Stimulated activated effector memory CD8-positive, alpha-beta T cell treated with anti-CD3 and anti-CD28 coated beads, Interleukin-12 subunit alpha, Interleukin-12 subunit beta, amount 100 ng/mL, for 72 hours (primary cell): ENCODE data around the gene PDGFC.
"Not testable (repeated sequence)": the region's sequence is repeated elsewhere in the genome, so short reads cannot be mapped to it uniquely, and the experiment has no call there.

ENCODE experiments used
- ATAC-seq: fragments of 150-1000 bp; cut with Tn5 transposase; 2 replicates; pipeline ENCODE4 v1.10.0; 2021
- DNase-seq, 2 donors: peaks; one replicate each; pipeline ENCODE4 v3.0.0; 2021 to 2022; ENCODE audit warnings: low spot score in 2 of 2
- H3K27ac Mint-ChIP-seq: one replicate; pipeline ENCODE4 v1.8.0; 2022; ENCODE audit warnings: mild to moderate bottlenecking, mixed read lengths
- H3K36me3 Mint-ChIP-seq: one replicate; pipeline ENCODE4 v1.8.0; 2022; ENCODE audit warnings: mild to moderate bottlenecking, mixed read lengths
- H3K4me1 Mint-ChIP-seq: one replicate; pipeline ENCODE4 v1.8.0; 2022; ENCODE audit warnings: mixed read lengths
- H3K4me3 Mint-ChIP-seq: one replicate; pipeline ENCODE4 v1.8.0; 2022; ENCODE audit warnings: mild to moderate bottlenecking, mixed read lengths
- H3K9me3 Mint-ChIP-seq: one replicate; pipeline ENCODE4 v1.8.0; 2022; ENCODE audit warnings: mixed read lengths

PDGFC gene

DNA sequence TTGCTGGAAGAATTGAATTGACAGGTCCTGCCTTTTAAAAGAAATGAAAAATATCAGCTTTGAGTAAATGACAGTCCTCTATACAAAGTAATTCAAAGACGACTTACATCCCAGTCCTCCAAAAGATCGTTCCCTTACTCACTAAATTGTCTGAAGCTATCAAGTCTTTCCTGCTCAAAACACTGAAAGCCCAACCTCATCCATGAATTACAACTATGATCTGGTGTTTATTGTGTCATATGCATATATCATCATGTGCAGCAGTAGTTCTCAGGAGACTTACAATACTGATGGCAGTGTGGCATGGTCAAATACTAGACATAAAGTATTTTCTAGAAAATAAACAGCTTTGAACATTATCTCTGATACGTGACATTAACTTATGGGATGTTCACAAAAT lies 97.8 kb downstream of the PDGFC start:
- no peak for ATAC-seq

DNA sequence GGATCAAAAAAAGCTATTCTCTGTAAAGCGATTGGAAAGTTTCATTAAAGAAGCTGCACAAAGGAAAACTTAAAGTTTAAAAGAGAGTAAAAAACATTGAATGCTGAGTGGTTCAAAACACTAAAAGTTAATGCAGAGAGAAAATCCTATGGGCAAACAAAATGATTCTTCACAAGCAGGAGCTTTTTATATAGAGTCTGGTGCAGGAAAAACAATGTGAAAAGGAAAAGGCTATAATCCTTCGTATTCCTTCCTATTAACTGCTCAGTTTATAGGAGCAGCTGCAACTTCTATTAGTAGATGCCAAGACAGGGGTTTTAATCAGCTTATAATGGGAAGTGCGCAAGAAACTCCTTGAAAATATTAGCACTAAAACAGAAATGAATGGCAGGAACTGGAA lies 100.7 kb downstream of the PDGFC start:
- H3K36me3 Mint-ChIP-seq, result no peaks in the 10 kb centered on the region
- no peaks in the 10 kb centered on the region for H3K4me1 Mint-ChIP-seq
- DNase-seq, result no peak
- no peak overlapping the region for H3K4me3 Mint-ChIP-seq
- no peak for ATAC-seq
- peaks cover 6% of the 10 kb centered on the region for H3K9me3 Mint-ChIP-seq
- no peak overlapping the region for H3K27ac Mint-ChIP-seq

More for the DNA sequence above, 97.8 kb downstream of the PDGFC start:
- Mint-ChIP-seq H3K4me1 (no peaks in the 10 kb centered on the region), H3K36me3 (no peaks in the 10 kb centered on the region), H3K27ac (no peak overlapping the region), H3K4me3 (no peak overlapping the region), H3K9me3 (peaks cover 9% of the 10 kb centered on the region)
- no peak for DNase-seq

DNA sequence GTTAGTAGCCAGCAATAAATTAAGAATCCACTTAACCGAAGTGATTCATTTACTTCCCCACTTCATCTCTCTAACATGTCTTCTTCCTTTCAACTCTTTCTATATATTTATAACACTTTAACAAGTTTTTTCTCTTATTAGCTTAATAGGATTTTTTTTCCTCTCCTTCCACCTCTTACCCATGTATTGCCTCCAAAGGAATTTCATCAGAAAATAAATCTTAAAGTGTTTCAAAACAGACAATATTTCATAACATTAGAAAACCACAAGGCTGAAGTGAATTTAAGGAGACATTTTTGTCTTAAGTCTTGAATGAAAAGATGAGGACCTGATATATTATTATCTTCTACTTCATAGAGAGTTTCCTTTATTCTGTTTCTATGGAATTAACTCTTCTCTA lies 101.5 kb downstream of the PDGFC start:
- DNase-seq, result no peak
- Mint-ChIP-seq H3K27ac (no peak overlapping the region), H3K36me3 (no peaks in the 10 kb centered on the region), H3K4me3 (no peak overlapping the region), H3K9me3 (peaks cover 6% of the 10 kb centered on the region), H3K4me1 (no peaks in the 10 kb centered on the region)
- ATAC-seq, result no peak

DNA sequence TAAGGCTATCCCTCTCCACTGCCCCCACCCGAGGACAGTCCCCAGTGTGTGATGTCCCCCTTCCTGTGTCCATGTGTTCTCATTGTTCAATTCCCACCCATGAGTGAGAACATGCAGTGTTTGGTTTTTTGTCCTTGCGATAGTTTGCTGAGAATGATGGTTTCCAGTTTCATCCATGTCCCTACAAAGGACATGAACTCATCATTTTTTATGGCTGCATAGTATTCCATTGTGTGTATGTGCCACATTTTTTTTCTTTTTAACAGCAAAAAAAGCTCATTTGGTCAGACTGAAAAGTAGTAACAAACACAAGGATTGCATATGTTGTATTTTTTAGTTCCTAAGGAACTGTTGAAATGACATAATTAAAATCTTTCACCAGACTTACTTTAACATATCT lies 105.5 kb downstream of the PDGFC start:
- H3K4me3 Mint-ChIP-seq, H3K27ac Mint-ChIP-seq, H3K9me3 Mint-ChIP-seq, H3K4me1 Mint-ChIP-seq, DNase-seq, ATAC-seq, H3K36me3 Mint-ChIP-seq: not testable (repeated sequence)

DNA sequence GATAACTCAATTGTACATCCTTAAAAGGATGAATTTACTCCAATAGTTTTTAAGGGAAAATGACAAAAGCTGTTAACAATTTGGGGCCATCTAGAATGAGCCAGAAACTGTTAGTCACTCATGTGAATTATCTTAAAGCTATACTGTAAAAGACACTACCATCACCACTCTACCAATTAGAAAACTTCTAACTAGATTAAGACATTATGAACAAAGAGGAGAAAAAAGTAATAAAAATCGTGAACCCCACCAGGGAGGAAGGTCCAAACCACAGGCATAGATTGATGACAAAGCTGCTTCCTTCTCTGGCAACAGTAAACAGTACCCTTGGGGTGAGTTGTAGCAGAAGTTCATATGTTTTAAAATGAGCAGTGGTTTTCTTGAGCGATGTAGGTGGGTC lies 106.1 kb downstream of the PDGFC start:
- H3K9me3 Mint-ChIP-seq, result peaks cover 3% of the 10 kb centered on the region
- ATAC-seq, result no peak
- no peak overlapping the region for H3K27ac Mint-ChIP-seq

DNA sequence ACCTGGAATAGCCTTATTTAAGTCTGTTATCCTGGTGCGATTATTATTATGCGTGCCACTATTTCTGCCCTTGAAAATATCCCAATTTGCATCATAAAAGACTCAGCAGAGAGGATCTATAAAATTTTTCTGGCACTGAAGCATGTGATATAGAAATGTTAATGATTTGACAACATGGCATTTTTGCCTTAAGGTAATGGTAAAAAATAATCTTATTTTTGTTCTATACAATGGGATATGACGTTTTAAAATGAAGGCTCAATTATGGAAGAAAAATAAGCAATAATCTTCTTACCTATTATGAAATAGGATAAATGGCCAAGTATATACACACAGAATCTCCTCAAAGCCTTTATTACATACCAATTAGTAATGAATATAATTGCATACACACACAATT lies 113.5 kb downstream of the PDGFC start:
- Mint-ChIP-seq H3K4me1 (no peaks in the 10 kb centered on the region), H3K4me3 (no peak overlapping the region), H3K9me3 (peaks cover 4% of the 10 kb centered on the region), H3K27ac (no peak overlapping the region), H3K36me3 (no peaks in the 10 kb centered on the region)
- ATAC-seq, result no peak
- DNase-seq, result no peak

More for the DNA sequence above, 106.1 kb downstream of the PDGFC start:
- H3K4me3 Mint-ChIP-seq, result no peak overlapping the region
- no peaks in the 10 kb centered on the region for H3K36me3 Mint-ChIP-seq
- H3K4me1 Mint-ChIP-seq, result no peaks in the 10 kb centered on the region
- DNase-seq, result no peak

DNA sequence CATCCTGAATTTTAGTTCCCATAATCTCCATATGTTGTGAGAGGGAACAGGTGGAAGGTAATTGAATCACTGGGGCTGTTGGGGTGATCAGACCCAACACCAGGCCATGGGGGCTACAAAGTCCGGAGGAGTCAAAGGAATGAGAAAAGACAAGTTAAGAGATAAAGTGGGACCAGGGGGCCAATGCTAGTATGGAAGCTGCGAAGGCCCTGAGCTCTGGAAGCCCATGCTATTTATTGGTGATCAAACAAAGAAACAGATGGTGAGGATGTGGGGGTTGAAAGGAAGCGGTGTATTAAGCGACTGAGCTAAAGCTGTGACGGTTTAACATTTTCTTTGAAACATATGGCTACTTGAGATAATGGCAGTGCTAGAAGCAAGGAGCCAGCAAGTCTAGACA lies 132.8 kb downstream of the PDGFC start:
- H3K36me3 Mint-ChIP-seq, result no peaks in the 10 kb centered on the region
- no peaks in the 10 kb centered on the region for H3K4me1 Mint-ChIP-seq
- ATAC-seq (no peak), DNase-seq (no peak)
- no peak overlapping the region for H3K4me3 Mint-ChIP-seq
- H3K27ac Mint-ChIP-seq, result no peak overlapping the region
- peaks cover 18% of the 10 kb centered on the region for H3K9me3 Mint-ChIP-seq

DNA sequence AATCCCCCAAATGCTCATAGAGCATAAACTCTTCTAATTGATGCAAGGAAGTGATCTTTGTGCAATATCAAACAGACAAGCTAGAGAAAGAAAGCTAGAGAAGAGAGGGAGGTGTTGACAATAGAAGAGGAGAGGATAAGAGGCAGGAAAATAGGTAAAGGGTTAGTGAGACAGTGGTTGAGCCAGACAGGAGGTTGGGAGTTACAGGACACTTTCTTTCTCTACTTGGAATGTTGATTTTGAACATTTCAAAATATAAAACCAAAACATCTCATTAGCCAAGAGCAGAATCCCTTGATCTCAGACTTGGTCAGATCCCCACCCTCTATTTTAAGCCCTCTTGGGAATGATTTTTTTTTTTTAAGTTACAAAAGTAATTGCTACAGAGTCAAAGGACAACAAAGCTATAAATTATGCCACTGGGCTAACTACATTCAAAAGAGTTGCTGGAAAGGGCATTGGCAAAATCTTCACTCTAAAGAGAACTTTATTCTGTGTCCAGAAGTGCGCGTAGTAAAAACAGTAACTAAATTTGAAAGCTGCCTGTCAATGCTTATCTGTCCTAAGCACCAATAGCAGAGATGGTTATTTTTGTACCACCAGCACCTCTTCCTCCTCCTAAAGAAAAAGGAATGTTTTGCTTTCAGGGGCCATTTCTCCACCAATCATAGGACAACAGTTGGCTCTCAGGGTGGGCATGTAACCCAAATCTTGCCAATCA lies 133.8 kb downstream of the PDGFC start:
- no peak overlapping the region for H3K4me3 Mint-ChIP-seq
- no peak for DNase-seq
- no peak for ATAC-seq
- no peaks in the 10 kb centered on the region for H3K4me1 Mint-ChIP-seq
- H3K27ac Mint-ChIP-seq, result no peak overlapping the region
- H3K36me3 Mint-ChIP-seq, result no peaks in the 10 kb centered on the region
- peaks cover 12% of the 10 kb centered on the region for H3K9me3 Mint-ChIP-seq

DNA sequence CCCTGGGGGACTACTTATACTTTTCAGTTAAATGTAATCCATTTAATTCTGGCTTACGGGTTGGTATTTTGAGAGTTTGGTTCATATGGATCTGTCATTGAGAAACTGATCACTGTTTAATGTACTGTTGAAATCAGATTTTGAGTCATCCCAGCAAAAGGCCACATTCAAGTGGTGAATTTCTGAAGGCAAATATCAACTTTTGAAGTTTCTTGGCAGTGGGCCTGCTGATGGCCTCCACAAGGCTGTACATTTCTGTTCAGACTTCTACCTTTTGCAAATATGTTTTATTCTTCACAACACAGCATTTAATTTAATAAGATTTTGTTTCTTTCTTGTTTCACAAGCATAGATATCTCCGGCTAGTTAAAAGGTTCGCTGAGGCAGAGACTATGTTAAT lies 138.7 kb downstream of the PDGFC start:
- Mint-ChIP-seq H3K9me3 (peaks cover 3% of the 10 kb centered on the region), H3K4me1 (no peaks in the 10 kb centered on the region), H3K36me3 (no peaks in the 10 kb centered on the region), H3K27ac (no peak overlapping the region), H3K4me3 (no peak overlapping the region)
- no peak for DNase-seq
- ATAC-seq, result no peak

DNA sequence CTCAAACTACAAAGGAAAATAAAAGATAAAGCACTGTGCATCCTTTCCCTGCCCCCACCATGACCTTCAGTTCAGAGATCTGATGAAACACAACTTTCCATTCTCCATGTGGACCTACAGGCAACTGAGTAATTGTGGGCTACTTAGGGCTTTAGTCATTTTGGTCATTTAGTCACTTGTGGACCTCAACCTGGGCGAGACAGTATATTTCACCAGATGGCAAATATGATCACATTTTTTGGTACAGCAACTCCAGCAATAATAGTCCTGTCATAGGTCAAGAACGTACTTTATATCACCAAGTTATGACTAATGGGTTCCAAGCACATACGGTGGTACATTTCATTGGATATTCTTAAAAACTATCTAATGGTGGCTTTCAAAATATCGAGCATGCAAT lies 141.2 kb downstream of the PDGFC start:
- H3K4me3 Mint-ChIP-seq, result no peak overlapping the region
- no peak overlapping the region for H3K27ac Mint-ChIP-seq
- H3K36me3 Mint-ChIP-seq, result no peaks in the 10 kb centered on the region
- H3K4me1 Mint-ChIP-seq, result no peaks in the 10 kb centered on the region
- ATAC-seq (no peak), DNase-seq (no peak)
- no peaks in the 10 kb centered on the region for H3K9me3 Mint-ChIP-seq

DNA sequence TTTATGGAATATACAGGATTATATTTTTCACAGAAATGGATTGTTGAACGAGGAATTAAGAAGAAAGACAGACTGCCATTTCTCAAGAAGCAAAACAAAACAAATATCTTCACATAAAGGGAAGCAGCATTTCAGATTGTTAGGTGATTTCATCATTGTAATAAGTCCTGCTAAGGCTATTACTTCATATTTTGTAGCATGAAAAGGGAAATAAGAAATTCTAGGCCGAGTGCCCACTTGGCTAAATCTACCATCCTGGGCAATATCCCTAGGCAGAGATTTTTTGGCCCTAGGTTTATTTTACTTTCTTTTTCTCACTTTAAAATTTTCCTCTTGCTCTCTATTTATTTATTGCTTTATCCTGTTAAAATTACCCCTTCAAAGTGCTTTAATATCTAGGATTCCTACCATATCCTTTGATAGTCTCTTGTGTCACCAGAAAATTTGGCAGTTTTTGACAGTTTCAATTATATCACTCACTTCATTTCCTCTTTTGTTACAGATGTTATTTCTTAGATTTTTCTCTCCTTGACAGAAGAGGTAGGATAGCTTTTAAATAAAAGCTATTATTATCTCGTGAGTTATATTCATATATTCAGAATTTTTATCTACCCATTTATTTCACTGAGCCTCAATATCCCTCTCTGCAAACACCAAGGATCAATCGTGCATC lies 142.3 kb downstream of the PDGFC start:
- Mint-ChIP-seq H3K4me1 (no peaks in the 10 kb centered on the region), H3K9me3 (no peaks in the 10 kb centered on the region), H3K36me3 (no peaks in the 10 kb centered on the region), H3K27ac (no peak overlapping the region), H3K4me3 (no peak overlapping the region)
- no peak for ATAC-seq
- DNase-seq, result no peak

DNA sequence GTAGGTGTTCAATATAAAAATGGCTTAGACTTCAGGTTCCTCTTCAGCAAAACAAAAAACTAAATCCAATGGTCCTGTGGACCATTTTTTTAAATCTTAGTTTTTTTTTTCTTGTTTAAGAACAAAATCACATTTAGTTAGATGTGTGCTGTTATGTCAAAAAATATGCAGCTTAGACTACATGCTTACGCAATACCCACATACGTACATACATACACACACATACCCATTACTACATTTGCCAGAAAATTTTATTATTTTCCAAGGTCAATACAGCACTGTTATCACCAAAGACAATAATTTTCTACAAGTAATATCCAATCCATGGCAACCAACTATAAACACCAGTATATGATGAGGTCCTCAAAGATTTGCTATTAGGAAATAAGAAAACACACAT lies 144.1 kb downstream of the PDGFC start:
- Mint-ChIP-seq H3K4me3 (no peak overlapping the region), H3K9me3 (no peaks in the 10 kb centered on the region), H3K36me3 (no peaks in the 10 kb centered on the region), H3K27ac (no peak overlapping the region), H3K4me1 (no peaks in the 10 kb centered on the region)
- DNase-seq (no peak), ATAC-seq (no peak)

DNA sequence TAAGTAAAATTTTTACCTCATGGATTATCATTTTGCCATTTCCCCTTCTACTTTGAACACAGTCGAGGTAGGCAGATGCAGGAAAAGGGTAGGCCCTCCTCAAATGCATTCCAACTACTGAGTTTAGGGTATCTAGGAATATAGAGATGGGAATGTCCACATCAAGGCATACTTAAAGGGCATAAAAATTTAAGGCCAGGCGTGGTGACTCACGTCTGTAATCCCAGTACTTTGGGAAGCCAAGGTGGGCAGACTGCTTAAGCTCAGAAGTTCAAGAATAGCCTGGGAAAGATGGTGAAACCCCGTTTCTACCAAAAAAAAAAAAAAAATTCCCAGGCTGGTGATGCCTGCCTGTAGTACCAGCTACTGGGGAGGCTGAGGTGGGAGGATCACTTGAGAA lies 146.5 kb downstream of the PDGFC start:
- Mint-ChIP-seq H3K4me3 (no peak overlapping the region), H3K9me3 (peaks cover 6% of the 10 kb centered on the region), H3K36me3 (no peaks in the 10 kb centered on the region), H3K4me1 (no peaks in the 10 kb centered on the region), H3K27ac (no peak overlapping the region)
- ATAC-seq, result no peak
- no peak for DNase-seq

DNA sequence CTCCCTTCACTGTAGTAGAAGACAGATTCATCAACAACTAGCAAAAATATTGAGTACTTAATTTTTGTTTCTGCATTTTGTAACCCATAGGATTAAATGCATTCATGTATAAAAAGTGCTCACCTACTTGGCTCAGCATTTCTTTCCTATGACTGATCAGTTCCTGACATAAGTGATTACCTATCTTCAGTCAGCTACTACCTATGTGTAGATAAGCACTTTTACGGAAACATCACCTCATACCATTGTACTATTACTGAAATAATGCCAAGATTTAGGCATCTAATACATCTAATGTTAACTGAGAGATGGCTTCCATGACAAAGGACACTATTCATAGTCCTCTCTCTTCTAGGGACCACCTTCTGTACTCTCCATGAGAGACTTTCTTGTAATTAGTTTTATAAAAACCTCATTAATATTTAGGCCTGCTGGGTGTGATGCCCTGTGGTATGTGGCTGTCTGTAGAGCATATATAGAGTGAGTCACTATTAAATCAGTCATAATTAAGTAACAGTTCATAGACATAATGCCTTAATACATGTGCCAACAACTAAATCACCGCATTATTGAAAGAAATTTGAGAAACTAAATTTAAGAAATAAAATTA lies 147.0 kb downstream of the PDGFC start:
- Mint-ChIP-seq H3K9me3 (peaks cover 10% of the 10 kb centered on the region), H3K4me3 (no peak overlapping the region), H3K4me1 (no peaks in the 10 kb centered on the region), H3K36me3 (no peaks in the 10 kb centered on the region), H3K27ac (no peak overlapping the region)
- ATAC-seq (no peak), DNase-seq (no peak)

DNA sequence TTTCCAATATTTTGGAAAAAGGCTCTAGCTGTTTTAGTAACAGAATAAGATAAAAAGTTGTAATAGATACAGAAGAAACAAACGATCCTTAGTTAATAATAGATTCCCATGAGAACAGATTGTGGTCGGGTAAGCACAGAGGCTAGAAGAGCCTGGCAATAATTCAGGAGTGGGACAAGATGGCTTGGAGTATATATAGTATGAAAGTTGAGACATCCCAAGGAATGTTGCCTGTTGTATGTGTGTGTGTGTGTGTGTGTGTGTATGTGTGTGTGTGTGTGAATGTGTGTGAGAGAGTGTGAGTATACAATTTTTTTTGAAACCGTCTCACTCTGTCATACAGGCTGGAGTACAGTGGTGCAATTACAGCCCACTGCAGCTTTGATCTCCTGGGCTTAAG lies 150.7 kb downstream of the PDGFC start:
- no peaks in the 10 kb centered on the region for H3K4me1 Mint-ChIP-seq
- no peaks in the 10 kb centered on the region for H3K36me3 Mint-ChIP-seq
- no peak overlapping the region for H3K27ac Mint-ChIP-seq
- H3K4me3 Mint-ChIP-seq, result no peak overlapping the region
- DNase-seq (no peak), ATAC-seq (no peak)
- H3K9me3 Mint-ChIP-seq, result peaks cover 10% of the 10 kb centered on the region

DNA sequence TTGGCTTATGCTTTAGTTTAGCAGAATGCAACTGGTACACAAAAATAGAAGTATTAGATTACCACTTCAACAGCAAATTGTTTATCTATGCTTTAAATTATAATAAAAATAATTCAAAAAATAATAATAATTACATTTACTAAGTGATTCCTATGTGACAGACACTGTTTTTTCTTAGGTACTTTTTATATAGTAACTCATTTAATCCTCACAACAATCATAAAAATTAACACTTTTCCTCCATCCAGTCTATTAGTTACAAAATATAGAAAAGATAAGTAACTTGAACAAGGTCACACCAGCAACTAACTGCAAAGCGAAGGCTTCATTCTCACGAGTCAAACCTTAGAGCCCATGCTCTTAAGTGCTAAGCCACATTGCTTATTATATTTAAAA lies 155.2 kb downstream of the PDGFC start:
- no peak overlapping the region for H3K4me3 Mint-ChIP-seq
- H3K9me3 Mint-ChIP-seq, result peaks cover 16% of the 10 kb centered on the region
- no peak overlapping the region for H3K27ac Mint-ChIP-seq
- H3K4me1 Mint-ChIP-seq, result no peaks in the 10 kb centered on the region
- ATAC-seq (no peak), DNase-seq (no peak)
- no peaks in the 10 kb centered on the region for H3K36me3 Mint-ChIP-seq
